Measurements from ENCODE around the gene GPR132. TPM values are rescaled to one million over a fixed set of nuclear protein-coding genes. Genes with fewer than 3 reads are reported as not detected.
A peak's percentile ranks its signal among the peaks of the same experiment; 100 is the strongest.

Gene GPR132
- total RNA-seq, 2 experiments from 2014 or later, result 15.1 to 16.4 TPM

DNA sequence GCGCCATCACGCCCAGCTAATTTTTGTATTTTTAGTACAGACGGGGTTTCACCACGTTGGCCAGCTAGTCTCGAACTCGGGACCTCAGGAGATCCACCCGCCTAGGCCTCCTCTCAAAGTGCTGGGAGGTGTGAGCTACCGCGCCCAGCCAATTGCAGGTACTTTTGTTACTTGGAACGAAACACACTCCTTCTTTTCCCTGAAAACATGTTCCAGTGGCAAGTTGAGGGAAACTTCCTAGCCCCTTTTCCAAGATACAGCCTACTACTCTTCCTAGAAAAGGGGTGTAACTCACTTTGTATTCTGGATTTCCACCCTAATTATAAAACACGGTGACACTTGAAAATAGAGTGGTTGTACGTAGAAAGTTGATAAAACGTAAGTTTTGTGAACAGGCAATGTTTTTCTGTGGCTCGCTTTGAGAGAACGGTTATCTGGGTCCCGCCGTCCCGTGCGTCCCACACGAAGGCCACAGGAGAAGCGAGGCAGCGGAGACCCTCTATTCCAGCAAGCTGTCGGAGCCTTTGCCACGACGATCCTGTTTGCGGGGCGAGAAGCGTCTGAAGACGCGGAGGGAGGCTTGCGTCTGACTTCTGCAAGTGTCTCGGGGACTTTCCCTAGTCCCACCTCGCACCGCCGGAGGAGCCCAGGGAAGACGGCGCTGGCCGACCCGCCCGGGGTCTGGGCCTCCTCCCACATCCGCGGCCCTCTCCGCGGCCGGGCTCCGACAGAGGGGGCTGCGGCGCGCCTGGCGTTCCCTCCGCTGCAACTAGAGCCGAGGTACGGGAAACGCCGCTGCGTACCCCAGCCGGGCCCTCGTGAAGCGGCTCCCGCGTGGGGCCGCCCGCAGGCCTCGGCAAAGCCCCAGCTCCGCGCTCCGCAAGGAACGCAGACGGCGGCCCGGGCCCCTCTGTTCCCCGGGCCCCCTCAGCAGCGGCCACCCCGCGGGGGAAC is 45.1 kb downstream of the GPR132 start:
- peak overlapping the region; percentile 88 for H3K27ac Mint-ChIP-seq
- H3K9me3 Mint-ChIP-seq, result no peaks in the 10 kb centered on the region
- TF ChIP-seq, protein P1, sequence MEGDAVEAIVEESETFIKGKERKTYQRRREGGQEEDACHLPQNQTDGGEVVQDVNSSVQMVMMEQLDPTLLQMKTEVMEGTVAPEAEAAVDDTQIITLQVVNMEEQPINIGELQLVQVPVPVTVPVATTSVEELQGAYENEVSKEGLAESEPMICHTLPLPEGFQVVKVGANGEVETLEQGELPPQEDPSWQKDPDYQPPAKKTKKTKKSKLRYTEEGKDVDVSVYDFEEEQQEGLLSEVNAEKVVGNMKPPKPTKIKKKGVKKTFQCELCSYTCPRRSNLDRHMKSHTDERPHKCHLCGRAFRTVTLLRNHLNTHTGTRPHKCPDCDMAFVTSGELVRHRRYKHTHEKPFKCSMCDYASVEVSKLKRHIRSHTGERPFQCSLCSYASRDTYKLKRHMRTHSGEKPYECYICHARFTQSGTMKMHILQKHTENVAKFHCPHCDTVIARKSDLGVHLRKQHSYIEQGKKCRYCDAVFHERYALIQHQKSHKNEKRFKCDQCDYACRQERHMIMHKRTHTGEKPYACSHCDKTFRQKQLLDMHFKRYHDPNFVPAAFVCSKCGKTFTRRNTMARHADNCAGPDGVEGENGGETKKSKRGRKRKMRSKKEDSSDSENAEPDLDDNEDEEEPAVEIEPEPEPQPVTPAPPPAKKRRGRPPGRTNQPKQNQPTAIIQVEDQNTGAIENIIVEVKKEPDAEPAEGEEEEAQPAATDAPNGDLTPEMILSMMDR (IDR thresholded peaks at IDR 0.05), result peak; percentile 8
- peak; percentile 74 for DNase-seq
- peak overlapping the region; percentile 94 for H3K4me3 Mint-ChIP-seq
- ChIA-PET CTCF (interaction anchor here (0.9 to 5.9 kb wide), 5 partner anchors 25 to 470 kb away, joined by 3 to 42 read pairs (median 12); no protein-coding TSS in a partner anchor), POLR2A (interaction anchor here (0.7 to 9.7 kb wide), 27 partner anchors 9 to 325 kb away, joined by 3 to 69 read pairs (median 4); partner anchors contain the start of genes CLBA1 and GPR132)
- peaks cover 63% of the 10 kb centered on the region for H3K4me1 Mint-ChIP-seq (ENCODE audit: low read depth)
- intact Hi-C loops (cut with micrococcal nuclease), result no loop called here
- H3K27me3 Mint-ChIP-seq, result no peaks in the 10 kb centered on the region
- ATAC-seq, result peak; percentile 20
- H3K36me3 Mint-ChIP-seq (ENCODE audit: low read depth), result peaks cover 49% of the 10 kb centered on the region

- H3K27ac Mint-ChIP-seq, result no peak overlapping the region
Measured at GRCh38 chr14:105018414-105018813, 46.8 kb downstream of the GPR132 start.

GRCh38 chr14:105015905-105016304 is 49.3 kb downstream of the GPR132 start:
- peak overlapping the region; percentile 57 for H3K27ac Mint-ChIP-seq
- peaks cover 65% of the 10 kb centered on the region for H3K36me3 Mint-ChIP-seq (ENCODE audit: low read depth)
- TF ChIP-seq, protein P1 (IDR thresholded peaks at IDR 0.05), result no peak
- H3K4me3 Mint-ChIP-seq, result peak overlapping the region; percentile 40
- DNase-seq (no peak), ATAC-seq (no peak)
- peaks cover 57% of the 10 kb centered on the region for H3K4me1 Mint-ChIP-seq (ENCODE audit: low read depth)
- no peaks in the 10 kb centered on the region for H3K27me3 Mint-ChIP-seq
- intact Hi-C loops (cut with micrococcal nuclease), result no loop called here
- POLR2A ChIA-PET, result interaction anchor here (1.6 to 9.7 kb wide), 2 partner anchors 11 to 32 kb away, joined by 3 to 69 read pairs; no protein-coding TSS in a partner anchor
- H3K9me3 Mint-ChIP-seq, result no peaks in the 10 kb centered on the region
- CTCF ChIA-PET, result interaction anchor here (1.8 to 4.0 kb wide), 2 partner anchors 28 to 30 kb away, joined by 6 to 21 read pairs; no protein-coding TSS in a partner anchor

More at GRCh38 chr14:105018414-105018813, 46.8 kb downstream of the GPR132 start:
- ChIA-PET POLR2A (interaction anchor here (0.8 to 9.7 kb wide), 12 partner anchors 7 to 257 kb away, joined by 3 to 69 read pairs (median 9); partner anchors contain the start of genes CLBA1 and GPR132), CTCF (interaction anchor here (0.7 to 5.9 kb wide), 4 partner anchors 26 to 171 kb away, joined by 3 to 42 read pairs (median 8); no protein-coding TSS in a partner anchor)
- TF ChIP-seq, protein P1 (IDR thresholded peaks at IDR 0.05), result no peak
- peaks cover 55% of the 10 kb centered on the region for H3K36me3 Mint-ChIP-seq (ENCODE audit: low read depth)
- no peaks in the 10 kb centered on the region for H3K9me3 Mint-ChIP-seq
- no peaks in the 10 kb centered on the region for H3K27me3 Mint-ChIP-seq
- peak overlapping the region; percentile 94 for H3K4me3 Mint-ChIP-seq
- no peak for ATAC-seq
- intact Hi-C loops (cut with micrococcal nuclease), result no loop called here
- no peak for DNase-seq
- H3K4me1 Mint-ChIP-seq (ENCODE audit: low read depth), result peaks cover 66% of the 10 kb centered on the region

DNA sequence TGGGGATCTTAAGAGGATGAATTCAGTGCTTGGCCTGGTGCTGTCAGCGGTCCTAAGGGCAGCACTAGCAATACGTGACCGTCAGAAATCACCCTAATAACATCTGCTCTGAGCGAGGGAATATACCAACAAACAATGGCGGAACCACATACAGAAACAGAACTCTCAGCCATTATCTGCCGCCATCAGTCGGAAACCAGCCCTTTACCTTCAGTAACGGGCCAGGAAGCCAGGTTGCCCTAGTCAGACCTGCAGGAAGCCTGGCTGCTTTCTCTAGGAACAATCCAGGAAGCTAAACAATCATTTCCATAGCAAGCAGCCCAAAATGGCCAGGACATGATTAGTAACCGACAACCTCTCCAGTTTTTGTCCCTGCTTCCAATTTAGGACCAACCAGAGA is 50.0 kb downstream of the GPR132 start:
- no peaks in the 10 kb centered on the region for H3K27me3 Mint-ChIP-seq
- DNase-seq (no peak), ATAC-seq (no peak)
- peak overlapping the region; percentile 17 for H3K27ac Mint-ChIP-seq
- peaks cover 67% of the 10 kb centered on the region for H3K36me3 Mint-ChIP-seq (ENCODE audit: low read depth)
- intact Hi-C loops (cut with micrococcal nuclease), result no loop called here
- ChIA-PET CTCF (interaction anchor here (1.8 to 4.0 kb wide), 2 partner anchors 28 to 30 kb away, joined by 6 to 21 read pairs; no protein-coding TSS in a partner anchor), POLR2A (interaction anchor here (1.3 to 9.7 kb wide), 3 partner anchors 10 to 31 kb away, joined by 3 to 69 read pairs (median 3); no protein-coding TSS in a partner anchor)
- H3K4me1 Mint-ChIP-seq (ENCODE audit: low read depth), result peaks cover 57% of the 10 kb centered on the region
- TF ChIP-seq, protein P1 (IDR thresholded peaks at IDR 0.05), result no peak
- no peak overlapping the region for H3K4me3 Mint-ChIP-seq
- H3K9me3 Mint-ChIP-seq, result no peaks in the 10 kb centered on the region
